ENCODE results near the gene MAMDC2.

The MAMDC2 gene

DNA sequence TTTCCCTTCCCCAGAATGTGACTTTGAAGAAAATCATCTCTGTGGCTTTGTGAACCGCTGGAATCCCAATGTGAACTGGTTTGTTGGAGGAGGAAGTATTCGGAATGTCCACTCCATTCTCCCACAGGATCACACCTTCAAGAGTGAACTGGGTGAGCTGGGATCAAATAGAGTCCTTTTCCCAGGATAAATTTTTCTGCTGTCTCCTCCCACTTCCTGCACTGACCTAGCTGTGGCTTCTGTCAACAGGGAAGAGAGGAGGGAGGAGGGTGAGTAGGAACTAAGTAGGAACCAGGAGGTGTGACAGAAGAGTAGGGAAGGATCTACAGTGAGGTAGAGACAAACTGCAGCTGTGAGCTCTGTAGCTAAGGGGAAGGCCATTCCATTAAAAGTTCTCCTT lies 69.3 kb downstream of the MAMDC2 start:
- DNase-seq (ENCODE audit: insufficient read length, low spot score) (no peak), FAIRE-seq (peak; percentile 36)
- TF ChIP-seq POLR2A (IDR thresholded peaks at IDR 0.05; ENCODE audit: low read depth, low read length), result no peak

DNA sequence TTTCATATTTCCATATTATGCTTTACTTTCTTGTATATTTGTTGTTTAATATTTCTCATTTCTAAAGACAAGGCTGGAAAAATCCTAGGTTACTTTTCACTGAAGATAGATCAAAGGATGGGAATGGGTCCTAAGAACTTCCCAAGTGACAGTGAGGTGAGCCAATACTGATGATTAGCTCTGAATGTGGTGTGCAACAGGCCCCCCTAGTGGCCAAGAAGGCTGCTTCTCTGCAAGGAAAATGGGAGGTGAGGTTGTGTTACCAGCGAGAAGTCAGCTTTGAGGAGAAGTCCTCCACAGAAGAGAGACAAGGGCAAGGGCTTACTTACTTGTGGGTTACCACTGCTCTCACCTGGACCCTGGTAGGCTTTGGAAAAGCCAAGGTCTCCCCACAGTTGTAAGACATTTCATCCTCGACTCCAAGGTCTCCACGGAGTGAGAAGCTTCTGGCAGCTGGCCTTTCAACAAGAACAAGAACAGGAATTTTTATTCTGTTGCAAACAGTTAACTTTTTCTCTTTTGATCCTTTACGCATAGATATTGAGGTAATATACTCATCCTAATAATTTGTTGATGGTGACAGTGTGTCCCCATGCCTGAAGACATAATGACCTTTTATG lies 69.9 kb downstream of the MAMDC2 start:
- DNase-seq (ENCODE audit: insufficient read length, low spot score), result peak; percentile 64
- peak; percentile 89 for FAIRE-seq
- TF ChIP-seq POLR2A (IDR thresholded peaks at IDR 0.05; ENCODE audit: low read depth, low read length), result no peak

DNA sequence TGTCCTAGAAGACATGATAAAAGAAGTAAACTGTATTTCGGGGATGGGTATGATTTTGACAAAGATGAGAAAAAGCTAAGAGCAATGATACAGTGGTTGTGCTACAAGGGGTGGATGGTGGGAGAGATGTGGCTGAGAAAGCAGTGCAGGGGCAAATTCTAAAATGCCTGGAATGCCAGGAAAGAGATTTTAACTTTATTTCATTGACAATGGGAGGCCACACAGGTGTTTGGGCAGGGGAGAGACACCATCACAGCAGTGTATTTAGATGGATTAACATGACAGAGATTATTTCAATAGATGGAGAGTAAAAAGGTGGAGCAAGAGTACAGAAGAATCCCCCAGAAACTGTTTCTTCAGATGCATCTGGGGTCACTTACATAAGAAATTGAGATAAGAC lies 71.2 kb downstream of the MAMDC2 start:
- FAIRE-seq (no peak), DNase-seq (ENCODE audit: insufficient read length, low spot score) (no peak)
- TF ChIP-seq POLR2A (IDR thresholded peaks at IDR 0.05; ENCODE audit: low read depth, low read length), result no peak

DNA sequence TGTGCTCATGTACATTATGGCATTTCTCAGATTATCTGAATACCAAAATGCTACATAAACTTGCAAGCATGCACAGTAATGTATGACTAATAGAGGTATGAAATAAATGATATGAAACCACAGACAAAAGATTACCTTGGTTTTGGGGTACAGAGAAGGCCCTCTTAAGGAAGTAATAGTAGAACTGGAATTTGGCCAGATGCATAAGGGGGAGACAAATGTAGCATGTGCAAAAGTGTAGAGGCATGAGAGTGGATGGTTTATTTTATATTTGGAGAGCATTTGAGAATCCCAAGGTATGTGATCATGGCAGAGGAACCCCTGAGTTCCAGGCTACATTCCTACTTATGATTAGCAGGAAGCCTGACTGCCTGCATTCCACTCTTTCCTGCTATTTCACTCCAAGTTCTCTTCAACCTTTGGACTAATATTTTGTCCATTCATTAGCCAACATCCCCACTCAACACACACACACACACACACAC lies 74.2 kb downstream of the MAMDC2 start:
- FAIRE-seq, result peak; percentile 68
- no peak for DNase-seq (ENCODE audit: insufficient read length, low spot score)
- no peak for TF ChIP-seq POLR2A (IDR thresholded peaks at IDR 0.05; ENCODE audit: low read depth, low read length)

DNA sequence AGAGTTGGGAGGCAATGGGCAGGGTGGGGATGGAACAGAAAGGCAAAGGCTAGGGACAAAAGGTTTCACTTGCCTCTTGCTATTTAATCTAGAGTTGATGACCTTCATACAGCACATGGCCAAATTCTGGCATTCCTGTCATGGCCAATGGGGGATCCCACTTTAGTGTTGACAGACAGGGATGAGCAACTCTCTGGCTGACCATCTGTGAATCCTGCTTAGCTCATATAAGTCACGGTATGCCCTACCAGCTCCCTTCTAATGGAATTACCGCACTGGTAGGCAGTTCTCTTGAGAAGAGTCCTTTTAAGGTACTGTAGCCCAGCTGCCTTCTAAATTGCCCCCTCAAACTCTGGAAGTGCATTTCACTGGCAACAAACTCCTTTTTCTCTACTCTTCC lies 76.1 kb downstream of the MAMDC2 start:
- no peak for FAIRE-seq
- TF ChIP-seq POLR2A (IDR thresholded peaks at IDR 0.05; ENCODE audit: low read depth, low read length), result no peak
- DNase-seq (ENCODE audit: insufficient read length, low spot score), result no peak

DNA sequence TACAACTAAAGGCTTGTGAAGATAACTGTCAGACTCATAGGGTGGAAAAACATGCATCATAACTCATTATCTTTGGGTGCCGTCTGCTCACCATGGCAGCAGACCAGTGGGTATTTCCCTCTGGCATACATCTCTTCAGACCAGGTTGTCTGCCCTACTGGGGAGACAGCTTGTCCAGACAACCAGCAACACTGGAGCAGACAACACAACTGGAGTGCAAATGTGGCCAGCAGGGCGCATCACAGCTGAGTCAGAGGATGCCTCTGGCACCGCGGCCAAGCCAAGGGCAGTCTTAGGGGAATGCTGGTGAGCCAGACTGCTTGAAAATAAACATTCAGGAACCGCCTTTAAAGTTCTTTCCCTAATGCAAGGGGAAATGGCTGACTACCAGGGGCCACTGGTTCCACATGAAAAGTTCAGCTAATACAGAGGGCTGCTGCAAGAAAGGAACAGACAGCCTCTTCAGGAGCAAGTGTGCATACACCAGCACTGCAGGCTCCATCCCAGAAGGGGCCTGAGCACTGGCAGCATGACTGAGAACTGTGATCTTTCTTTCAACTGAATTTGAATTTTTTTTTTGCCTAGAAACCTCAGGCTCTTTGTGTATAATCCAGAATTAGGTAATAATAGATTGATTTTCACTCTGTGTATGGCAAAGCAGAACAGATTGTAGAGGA lies 77.3 kb downstream of the MAMDC2 start:
- FAIRE-seq, result peak; percentile 98

DNA sequence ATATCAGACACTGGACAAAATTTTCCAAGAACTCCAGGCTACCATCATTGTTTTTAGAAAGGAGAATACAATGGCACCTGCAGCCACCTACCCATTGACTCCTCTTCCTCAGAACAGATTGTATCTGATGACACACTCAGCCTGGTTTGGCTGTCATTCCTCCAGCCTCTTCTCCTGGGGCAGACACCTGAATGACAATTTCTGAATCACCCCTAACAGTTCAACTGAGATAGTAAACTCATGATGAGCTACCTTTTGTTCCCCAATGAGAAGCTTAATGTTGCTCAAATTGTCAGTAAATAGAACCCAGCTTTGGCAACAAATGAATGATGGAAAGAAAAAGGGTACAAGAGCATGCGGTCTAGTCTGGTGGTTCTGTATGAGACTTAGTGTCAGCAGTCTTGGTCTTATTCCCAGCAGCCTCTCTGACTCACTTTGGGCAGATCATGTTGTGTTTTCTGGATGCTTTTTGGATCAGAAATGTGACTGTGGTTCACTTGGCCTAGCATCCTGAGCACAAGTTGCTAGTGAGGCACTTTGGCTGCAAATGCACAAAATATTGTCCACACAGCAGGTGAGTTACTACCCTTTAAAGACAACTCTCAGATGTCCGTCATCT lies 78.3 kb downstream of the MAMDC2 start:
- DNase-seq (ENCODE audit: insufficient read length, low spot score) (no peak), FAIRE-seq (no peak)
- TF ChIP-seq POLR2A (IDR thresholded peaks at IDR 0.05; ENCODE audit: low read depth, low read length), result no peak

More for the DNA sequence above, 77.3 kb downstream of the MAMDC2 start:
- peak; percentile 89 for DNase-seq (ENCODE audit: insufficient read length, low spot score)
- no peak for TF ChIP-seq POLR2A (IDR thresholded peaks at IDR 0.05; ENCODE audit: low read depth, low read length)

DNA sequence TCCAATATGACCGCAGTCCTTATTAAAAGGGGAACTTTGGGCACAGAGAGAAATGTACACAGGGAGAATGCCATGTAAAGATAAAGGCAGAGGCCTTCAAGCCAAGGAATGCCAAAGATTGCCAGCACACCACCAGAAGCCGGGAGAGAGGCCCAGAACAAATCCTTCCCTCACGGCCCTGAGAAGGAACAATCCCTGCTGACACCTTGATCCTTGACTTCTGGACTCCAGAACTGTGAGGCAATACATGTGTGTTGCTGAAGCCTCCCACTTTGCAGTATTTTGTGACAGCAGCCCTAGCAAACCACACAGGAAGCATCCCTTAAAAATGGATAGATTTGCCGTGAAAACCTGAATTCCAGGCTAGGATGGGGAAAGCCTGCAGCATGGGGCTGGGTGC lies 80.0 kb downstream of the MAMDC2 start:
- FAIRE-seq (no peak), DNase-seq (ENCODE audit: insufficient read length, low spot score) (no peak)

DNA sequence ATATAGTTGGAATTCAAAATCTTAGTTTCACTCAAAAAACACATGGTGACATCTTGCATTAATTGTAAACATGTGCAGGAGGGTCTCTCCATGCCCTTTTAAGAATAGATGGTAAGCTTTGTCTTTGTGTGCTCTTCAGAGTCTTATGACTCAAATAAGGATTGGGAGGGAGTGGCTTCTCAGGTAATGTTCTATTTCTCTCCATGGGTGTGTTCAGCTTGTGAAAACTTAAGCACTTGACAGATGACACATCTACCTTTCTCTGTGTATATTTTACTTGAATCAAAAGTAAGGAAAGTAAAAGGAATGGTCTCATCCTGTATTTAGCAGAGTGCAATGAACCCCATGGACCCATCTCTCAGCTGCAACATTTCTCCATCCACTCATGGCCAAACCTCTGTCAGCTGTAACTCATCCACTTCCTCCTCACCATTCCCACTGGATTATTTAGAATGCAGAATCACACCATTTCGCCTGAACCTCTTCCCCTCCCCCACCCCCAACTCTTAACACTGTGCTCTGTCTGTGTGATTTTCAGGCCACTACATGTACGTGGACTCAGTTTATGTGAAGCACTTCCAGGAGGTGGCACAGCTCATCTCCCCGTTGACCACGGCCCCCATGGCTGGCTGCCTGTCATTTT lies 82.1 kb downstream of the MAMDC2 start:
- no peak for TF ChIP-seq POLR2A (IDR thresholded peaks at IDR 0.05; ENCODE audit: low read depth, low read length)
- FAIRE-seq (no peak), DNase-seq (ENCODE audit: insufficient read length, low spot score) (no peak)

More for the DNA sequence above, 80.0 kb downstream of the MAMDC2 start:
- no peak for TF ChIP-seq POLR2A (IDR thresholded peaks at IDR 0.05; ENCODE audit: low read depth, low read length)

DNA sequence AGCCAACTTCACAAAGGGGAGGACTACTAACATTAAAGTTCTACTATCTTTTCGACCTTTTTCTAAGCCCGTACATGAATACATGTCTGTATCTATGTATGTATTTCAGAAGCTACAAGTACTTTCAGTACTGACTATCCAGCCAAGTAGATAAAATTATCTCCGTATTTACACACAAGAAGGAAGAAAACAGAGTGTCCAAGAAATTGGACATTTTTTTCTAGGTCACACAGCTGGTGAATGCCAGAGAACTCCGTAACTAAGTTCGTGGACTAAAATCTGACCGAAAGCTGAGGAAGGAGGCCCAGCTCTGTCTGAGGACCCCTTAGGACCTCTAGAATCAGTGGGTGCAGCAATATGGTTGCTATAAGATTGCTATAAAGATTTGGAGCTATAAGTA lies 83.4 kb downstream of the MAMDC2 start:
- no peak for TF ChIP-seq POLR2A (IDR thresholded peaks at IDR 0.05; ENCODE audit: low read depth, low read length)
- no peak for FAIRE-seq
- no peak for DNase-seq (ENCODE audit: insufficient read length, low spot score)

DNA sequence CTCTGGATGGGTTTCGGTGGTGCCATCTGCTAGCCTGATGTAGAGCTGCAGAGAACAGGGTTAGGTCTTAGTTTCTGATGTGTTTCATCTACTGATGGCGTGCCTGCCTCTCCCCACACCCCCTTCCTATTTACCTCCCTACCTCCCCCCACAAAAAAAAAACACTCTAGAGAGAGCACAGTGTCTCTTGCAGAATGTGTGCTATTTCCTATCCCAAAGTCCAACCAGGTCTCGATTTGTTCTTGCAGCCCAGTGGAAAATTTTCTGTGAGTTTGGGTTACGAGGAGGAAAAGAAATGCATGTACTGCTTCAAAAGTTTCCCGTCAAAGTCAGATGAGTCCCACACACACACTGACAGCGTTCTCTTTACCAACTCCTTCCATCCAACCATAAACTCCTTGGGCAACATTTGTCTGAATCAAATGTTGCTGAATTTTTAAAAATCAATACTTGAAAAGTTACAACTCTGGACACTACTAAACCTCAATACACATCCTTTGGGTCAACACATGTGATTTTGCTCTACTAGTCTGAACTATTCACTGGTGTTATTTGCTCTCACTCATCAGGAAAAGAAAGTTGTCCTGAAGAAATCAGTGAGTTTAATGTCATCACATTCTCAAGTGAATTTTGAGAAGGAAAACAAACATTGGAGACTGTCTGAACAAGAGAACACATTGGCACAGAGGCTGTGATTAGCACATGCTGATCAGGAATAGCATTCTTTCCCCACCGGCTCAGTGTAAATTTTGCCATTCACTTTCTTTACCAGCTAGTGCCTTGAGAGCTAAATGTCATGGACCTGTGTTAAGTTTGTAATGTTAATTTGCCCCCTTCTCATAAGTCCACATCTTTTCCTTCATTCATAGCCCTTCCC lies 84.1 kb downstream of the MAMDC2 start:
- no peak for TF ChIP-seq POLR2A (IDR thresholded peaks at IDR 0.05; ENCODE audit: low read depth, low read length)
- no peak for FAIRE-seq

DNA sequence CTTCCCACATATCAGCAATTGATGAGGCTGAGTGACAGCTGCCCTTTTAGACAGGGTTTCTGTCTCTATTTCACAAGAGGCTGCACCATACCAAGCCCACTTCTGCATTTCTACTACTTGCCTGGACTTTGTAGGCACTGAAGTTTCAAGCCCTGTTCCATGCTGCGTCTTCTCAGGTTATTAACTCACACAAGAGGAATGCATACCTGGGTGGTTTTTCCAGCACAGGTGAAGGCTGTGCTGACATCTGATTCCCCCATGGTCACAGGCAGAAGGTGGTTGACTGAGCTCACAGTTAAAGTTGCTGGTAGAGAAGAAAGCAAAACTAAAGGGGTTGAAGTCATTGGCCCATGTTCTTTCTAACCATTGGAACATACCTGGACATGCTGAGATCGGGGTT lies 86.6 kb downstream of the MAMDC2 start:
- DNase-seq (ENCODE audit: insufficient read length, low spot score), result no peak
- TF ChIP-seq POLR2A (IDR thresholded peaks at IDR 0.05; ENCODE audit: low read depth, low read length), result no peak

More for the DNA sequence above, 84.1 kb downstream of the MAMDC2 start:
- no peak for DNase-seq (ENCODE audit: insufficient read length, low spot score)

DNA sequence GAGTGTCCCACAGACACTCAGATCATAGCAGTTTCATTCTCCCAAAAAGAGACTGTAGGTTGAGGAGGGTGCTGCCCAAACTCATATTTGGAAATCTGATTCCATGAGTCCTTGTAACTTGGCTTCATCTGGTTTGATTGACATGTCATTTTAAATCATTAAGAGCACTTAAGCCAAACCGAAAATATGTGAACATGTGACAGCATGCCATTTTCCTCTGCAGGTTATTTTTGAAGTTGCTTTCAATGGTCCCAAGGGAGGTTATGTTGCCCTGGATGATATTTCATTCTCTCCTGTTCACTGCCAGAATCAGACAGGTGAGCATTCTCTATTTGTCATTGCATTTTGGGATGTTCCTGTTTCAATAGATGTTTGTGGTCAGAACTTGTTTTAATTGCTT lies 87.6 kb downstream of the MAMDC2 start:
- no peak for FAIRE-seq
- TF ChIP-seq POLR2A (IDR thresholded peaks at IDR 0.05; ENCODE audit: low read depth, low read length), result no peak
- DNase-seq (ENCODE audit: insufficient read length, low spot score), result no peak

More for the DNA sequence above, 86.6 kb downstream of the MAMDC2 start:
- FAIRE-seq, result no peak
